Measurements from ENCODE around the gene TEX13A.

TEX13A gene

DNA sequence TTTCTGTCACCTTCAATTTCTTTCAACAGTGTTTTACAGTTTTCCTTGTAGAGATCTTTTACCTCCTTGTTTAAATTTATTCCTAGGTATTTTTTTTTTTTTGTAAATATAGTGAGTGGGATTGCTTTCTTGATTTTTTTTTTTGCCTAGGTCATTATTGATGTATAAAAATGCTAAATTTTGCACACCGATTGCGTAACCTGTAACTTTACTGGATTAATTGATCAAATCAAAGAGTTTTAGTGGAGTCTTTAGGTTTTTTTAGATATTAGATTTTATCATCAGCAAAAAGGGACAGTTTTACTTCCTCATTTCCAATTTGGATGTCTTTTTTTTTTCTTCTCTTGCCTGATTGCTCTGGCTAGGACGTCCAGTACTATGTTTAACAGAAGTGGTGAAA is 40.9 kb downstream of the TEX13A start:
- no peak for DNase-seq (ENCODE audit: low read depth, low spot score)

DNA sequence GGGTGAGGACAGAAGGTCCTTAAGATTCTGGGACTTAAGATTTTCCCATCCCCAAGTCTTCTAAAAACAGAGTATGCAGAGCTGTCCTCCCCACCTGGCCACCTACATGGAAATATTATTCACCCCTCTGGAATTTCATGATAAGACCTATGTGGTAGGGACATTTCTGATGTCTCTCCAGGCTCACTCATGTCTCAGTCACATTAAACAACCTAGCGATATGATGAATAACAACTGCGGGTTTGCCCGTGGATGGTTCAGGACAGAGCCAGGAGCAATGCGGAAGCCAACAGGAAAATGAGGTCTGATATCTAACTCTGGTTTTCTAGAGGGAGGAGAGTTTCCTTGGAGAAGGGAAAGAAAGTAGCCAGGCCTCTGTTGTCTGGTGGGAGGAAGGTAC is 47.4 kb downstream of the TEX13A start:
- no peak for DNase-seq (ENCODE audit: low read depth, low spot score)
